Mesenchymal stem cell (in vitro differentiated cells and primary cell): Measurements from ENCODE around the gene KRTAP9-8.
"Not testable (repeated sequence)": the region's sequence is repeated elsewhere in the genome, so short reads cannot be mapped to it uniquely, and the experiment has no call there.

Source experiments
- DNase-seq: peaks from one replicate; pipeline ENCODE4 v3.0.0-alpha.2; 2013
- H2AFZ ChIP-seq: one replicate; pipeline ENCODE4 v1.6.1; 2013; ENCODE audit warnings: low read depth, mild to moderate bottlenecking, control low read depth, inconsistent platforms, low read length, moderate library complexity
- H2AK5ac ChIP-seq: 2 replicates; pipeline ENCODE4 v1.6.1; 2013; ENCODE audit warnings: low read length, moderate library complexity, mild to moderate bottlenecking, inconsistent platforms; ENCODE audit not compliant: severe bottlenecking
- H2BK120ac ChIP-seq: one replicate; pipeline ENCODE4 v1.6.1; 2013; ENCODE audit warnings: low read depth, mild to moderate bottlenecking, inconsistent platforms, low read length, moderate library complexity
- H2BK12ac ChIP-seq, 2 experiments: one replicate each; pipeline ENCODE4 v1.6.1; 2013; ENCODE audit warnings: inconsistent platforms in 2 of 2, low read length in 2 of 2, mild to moderate bottlenecking in 2 of 2, moderate library complexity in 2 of 2, control low read depth in 1 of 2
- H2BK15ac ChIP-seq: one replicate; pipeline ENCODE4 v1.6.1; 2013; ENCODE audit warnings: mild to moderate bottlenecking, low read depth, inconsistent platforms; ENCODE audit not compliant: poor library complexity, severe bottlenecking
- H2BK5ac ChIP-seq: 2 replicates; pipeline ENCODE4 v1.6.1; 2013; ENCODE audit warnings: low read depth, mild to moderate bottlenecking, low read length, control low read depth, inconsistent platforms; ENCODE audit not compliant: poor library complexity, severe bottlenecking
- H3K14ac ChIP-seq, 2 experiments: one replicate each; pipeline ENCODE4 v1.6.1; 2013; ENCODE audit warnings: inconsistent platforms in 2 of 2, low read length in 2 of 2, control low read depth in 1 of 2, mild to moderate bottlenecking in 1 of 2, moderate library complexity in 1 of 2
- H3K18ac ChIP-seq, 2 experiments: one replicate each; pipeline ENCODE4 v1.6.1; 2013; ENCODE audit warnings: inconsistent platforms in 2 of 2, low read length in 2 of 2, control low read depth in 1 of 2, low read depth in 1 of 2, mild to moderate bottlenecking in 1 of 2
- H3K23ac ChIP-seq, 2 experiments: one replicate each; pipeline ENCODE4 v1.6.1; 2013; ENCODE audit warnings: inconsistent platforms in 2 of 2, low read length in 2 of 2, mild to moderate bottlenecking in 2 of 2, moderate library complexity in 2 of 2, control low read depth in 1 of 2
- H3K27ac ChIP-seq: 2 replicates; pipeline ENCODE4 v1.5.1; 2013; ENCODE audit warnings: mild to moderate bottlenecking, moderate library complexity, low read length, control low read depth, inconsistent platforms; ENCODE audit not compliant: poor library complexity, severe bottlenecking
- H3K27me3 ChIP-seq, 2 experiments: 2 replicates each; pipeline versions ENCODE4 v1.6.1 to v1.7.0; 2013; ENCODE audit warnings: low read length in 2 of 2, mild to moderate bottlenecking in 2 of 2, moderate library complexity in 2 of 2, control low read depth in 1 of 2, inconsistent platforms in 1 of 2; ENCODE audit not compliant: control insufficient read depth in 1 of 2, insufficient read depth in 1 of 2
- H3K36me3 ChIP-seq, 2 experiments: 2 replicates each; pipeline versions ENCODE4 v1.6.1 to v1.7.0; 2013; ENCODE audit warnings: low read length in 2 of 2, control low read depth in 1 of 2, inconsistent platforms in 1 of 2, low read depth in 1 of 2, mild to moderate bottlenecking in 1 of 2; ENCODE audit not compliant: insufficient read depth in 2 of 2, control insufficient read depth in 1 of 2
- H3K4ac ChIP-seq, 2 experiments: one replicate each; pipeline ENCODE4 v1.6.1; 2013; ENCODE audit warnings: inconsistent platforms in 2 of 2, low read length in 2 of 2, mild to moderate bottlenecking in 2 of 2, moderate library complexity in 2 of 2, control low read depth in 1 of 2, low read depth in 1 of 2
- H3K4me1 ChIP-seq: 2 replicates; pipeline ENCODE4 v1.6.1; 2013; ENCODE audit warnings: low read depth, low read length, control low read depth; ENCODE audit not compliant: control insufficient read depth, insufficient read depth
- H3K4me2 ChIP-seq: 2 replicates; pipeline ENCODE4 v1.6.1; 2013; ENCODE audit warnings: low read length, mild to moderate bottlenecking, inconsistent platforms; ENCODE audit not compliant: poor library complexity, severe bottlenecking
- H3K4me3 ChIP-seq, 2 experiments: 2 replicates each; pipeline versions ENCODE4 v1.5.1 to v1.7.0; 2013; ENCODE audit warnings: low read length in 2 of 2, mild to moderate bottlenecking in 2 of 2, control low read depth in 1 of 2, low read depth in 1 of 2; ENCODE audit not compliant: insufficient read depth in 1 of 2
- H3K79me1 ChIP-seq: replicated peaks from 2 replicates; pipeline ENCODE4 v1.6.1; 2013; ENCODE audit warnings: mild to moderate bottlenecking, control low read depth, low read length, inconsistent platforms; ENCODE audit not compliant: poor library complexity, severe bottlenecking
- H3K9ac ChIP-seq: 2 replicates; pipeline ENCODE4 v1.7.0; 2013; ENCODE audit warnings: mild to moderate bottlenecking, low read length, moderate library complexity
- H3K9me3 ChIP-seq: 2 replicates; pipeline ENCODE4 v1.7.0; 2013; ENCODE audit warnings: mild to moderate bottlenecking, low read length; ENCODE audit not compliant: control insufficient read depth
- H4K8ac ChIP-seq: one replicate; pipeline ENCODE4 v1.6.1; 2013; ENCODE audit warnings: inconsistent platforms, mild to moderate bottlenecking, low read length, moderate library complexity
- H4K91ac ChIP-seq: one replicate; pipeline ENCODE4 v1.6.1; 2013; ENCODE audit warnings: mild to moderate bottlenecking, low read length, inconsistent platforms
- WGBS: methylation state at CpG from one replicate; pipeline ENCODE4 v1.1.7; 2013; ENCODE audit warnings: mixed read lengths; 5-methylcytosine and 5-hydroxymethylcytosine counted together

KRTAP9-8 gene

DNA sequence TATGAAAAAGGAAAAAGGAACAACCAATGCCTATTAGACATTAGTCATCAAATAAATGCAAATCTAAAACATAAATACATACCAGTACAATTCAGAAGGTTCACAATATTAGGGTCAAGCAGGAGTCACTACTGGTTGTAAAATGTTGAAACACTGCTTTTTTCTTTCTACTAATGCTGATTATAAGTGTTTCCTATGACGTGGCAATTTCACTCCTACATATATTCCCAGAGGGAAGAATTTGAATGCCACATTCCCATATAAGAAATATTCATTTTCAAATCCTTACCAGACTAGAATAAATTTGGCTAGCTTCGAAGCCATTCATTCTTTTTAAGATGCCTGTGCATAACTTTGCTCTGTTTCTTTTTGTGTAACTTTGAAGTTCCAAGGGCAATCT lies 14.0 kb upstream of the KRTAP9-8 start:
- DNase-seq: no peak
- Histone ChIP-seq H3K27ac (no peak overlapping the region), H2AFZ (no peak overlapping the region), H3K9me3 (no peaks in the 10 kb centered on the region), H3K23ac (no peak overlapping the region), H3K14ac (no peak overlapping the region), H3K4me2 (no peak overlapping the region), H4K8ac (no peak overlapping the region), H3K4me1 (no peaks in the 10 kb centered on the region), H3K27me3 (no peaks in the 10 kb centered on the region), H3K79me1 (no peaks in the 10 kb centered on the region), H2BK12ac (no peak overlapping the region), H4K91ac (no peak overlapping the region), H3K18ac (no peak overlapping the region), H3K36me3 (no peaks in the 10 kb centered on the region), H2BK15ac (no peak overlapping the region), H3K9ac (no peak overlapping the region), H2BK120ac (no peak overlapping the region), H3K4ac (no peak overlapping the region), H3K4me3 (no peak overlapping the region), H2BK5ac (no peak overlapping the region), H2AK5ac (no peak overlapping the region)
- 60% methylated on average over 1 of the region's 2 CpGs for WGBS

DNA sequence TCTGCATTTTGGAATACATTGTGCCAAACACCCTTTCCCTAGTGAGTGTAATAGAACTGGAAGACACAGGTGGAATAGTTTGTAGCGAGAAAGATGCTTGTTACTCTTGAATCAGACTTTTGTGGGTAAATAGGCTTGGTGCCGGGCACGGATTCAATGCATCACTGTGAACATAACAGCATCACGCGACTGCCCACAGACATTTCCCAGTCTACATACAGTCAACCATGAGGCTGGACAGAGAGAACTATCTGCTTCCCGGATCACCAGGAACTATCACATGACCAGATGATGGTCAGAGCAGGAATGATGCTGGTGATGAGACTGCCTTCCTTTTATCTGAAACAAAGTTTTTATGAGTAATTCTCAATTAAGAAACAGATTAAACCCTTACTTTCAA lies 11.7 kb upstream of the KRTAP9-8 start:
- Histone ChIP-seq H2BK15ac (no peak overlapping the region), H3K9ac (no peak overlapping the region), H2BK120ac (no peak overlapping the region), H3K4me3 (no peak overlapping the region), H3K27ac (no peak overlapping the region), H3K23ac (no peak overlapping the region), H3K4ac (no peak overlapping the region), H3K9me3 (no peaks in the 10 kb centered on the region), H3K79me1 (no peaks in the 10 kb centered on the region), H2BK12ac (no peak overlapping the region), H3K4me2 (no peak overlapping the region), H3K27me3 (no peaks in the 10 kb centered on the region), H2AFZ (no peak overlapping the region), H3K36me3 (no peaks in the 10 kb centered on the region), H3K4me1 (no peaks in the 10 kb centered on the region), H4K8ac (no peak overlapping the region), H3K14ac (no peak overlapping the region), H2BK5ac (no peak overlapping the region), H2AK5ac (no peak overlapping the region), H3K18ac (no peak overlapping the region), H4K91ac (no peak overlapping the region)
- DNase-seq: no peak
- 98% methylated on average over 5 of the region's 6 CpGs for WGBS

DNA sequence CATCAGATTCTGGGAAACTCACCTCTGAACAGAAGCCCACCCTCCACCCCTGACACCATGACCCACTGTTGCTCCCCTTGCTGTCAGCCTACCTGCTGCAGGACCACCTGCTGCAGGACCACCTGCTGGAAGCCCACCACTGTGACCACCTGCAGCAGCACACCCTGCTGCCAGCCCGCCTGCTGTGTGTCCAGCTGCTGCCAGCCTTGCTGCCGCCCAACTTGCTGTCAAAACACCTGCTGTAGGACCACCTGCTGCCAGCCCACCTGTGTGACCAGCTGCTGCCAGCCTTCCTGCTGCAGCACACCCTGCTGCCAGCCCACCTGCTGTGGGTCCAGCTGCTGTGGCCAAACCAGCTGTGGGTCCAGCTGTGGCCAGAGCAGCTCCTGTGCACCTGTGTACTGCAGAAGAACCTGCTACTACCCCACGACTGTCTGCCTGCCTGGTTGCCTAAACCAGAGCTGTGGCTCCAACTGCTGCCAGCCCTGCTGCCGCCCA lies 11.2 kb upstream of the KRTAP9-8 start, which contains the start of gene KRTAP9-2:
KRTAP9-2 (plus strand) TSS at position 51 of the 498 bp plus-strand sequence; CDS start at position 58, 7 bp downstream.
- H3K23ac ChIP-seq, H2BK15ac ChIP-seq, H4K91ac ChIP-seq, H3K4ac ChIP-seq, H2BK5ac ChIP-seq, H3K4me3 ChIP-seq, H3K4me1 ChIP-seq, H4K8ac ChIP-seq, H3K14ac ChIP-seq, H2BK120ac ChIP-seq, H3K36me3 ChIP-seq, H2AK5ac ChIP-seq, H3K9me3 ChIP-seq, H3K27ac ChIP-seq, DNase-seq, H3K9ac ChIP-seq, H2AFZ ChIP-seq, H3K79me1 ChIP-seq, H2BK12ac ChIP-seq, H3K18ac ChIP-seq, H3K27me3 ChIP-seq, H3K4me2 ChIP-seq: not testable (repeated sequence)
- WGBS: 66% methylated on average over 2 of the region's 4 CpGs

DNA sequence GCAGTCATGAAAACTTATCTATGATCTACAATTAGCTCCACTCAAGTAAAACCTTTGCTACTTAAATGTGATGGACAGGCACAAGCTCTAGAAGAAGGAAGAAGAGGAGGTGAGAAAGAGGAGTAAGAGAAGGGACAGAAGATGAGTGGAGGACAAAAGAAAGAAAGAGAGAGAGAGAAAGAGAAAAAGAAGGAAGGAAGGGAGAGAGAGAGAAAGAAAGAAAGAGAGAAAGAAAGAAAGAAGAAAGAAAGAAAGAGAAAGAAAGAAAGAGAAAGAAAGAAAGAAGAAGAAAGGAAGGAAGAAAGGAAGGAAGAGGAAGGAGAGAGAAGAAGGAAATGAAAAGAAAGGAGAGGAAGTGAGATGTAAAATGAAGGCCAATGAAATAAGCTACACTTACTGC lies 7.7 kb upstream of the KRTAP9-8 start:
- H4K91ac ChIP-seq: no peak overlapping the region
- H3K9me3 ChIP-seq: no peaks in the 10 kb centered on the region
- no peak overlapping the region for H3K4ac ChIP-seq
- H3K4me3 ChIP-seq: no peak overlapping the region
- no peak overlapping the region for H2BK12ac ChIP-seq
- peaks cover 4% of the 10 kb centered on the region for H3K4me1 ChIP-seq
- H3K23ac ChIP-seq: no peak overlapping the region
- H2AK5ac ChIP-seq: no peak overlapping the region
- DNase-seq: no peak
- H3K27me3 ChIP-seq: peaks cover 0 to 8% of the 10 kb centered on the region in 2 experiments
- no peaks in the 10 kb centered on the region for H3K79me1 ChIP-seq
- H2BK120ac ChIP-seq: no peak overlapping the region
- no peak overlapping the region for H2BK15ac ChIP-seq
- no peak overlapping the region for H3K4me2 ChIP-seq
- H4K8ac ChIP-seq: no peak overlapping the region
- no peak overlapping the region for H2AFZ ChIP-seq
- no peaks in the 10 kb centered on the region for H3K36me3 ChIP-seq
- no peak overlapping the region for H3K18ac ChIP-seq
- H3K14ac ChIP-seq: no peak overlapping the region
- H3K27ac ChIP-seq: no peak overlapping the region
- H2BK5ac ChIP-seq: no peak overlapping the region
- H3K9ac ChIP-seq: no peak overlapping the region
